Globus pallidus (tissue), 1 donor: Measurements from ENCODE around the gene TERT.

Experiments used
- DNase-seq: peaks from one replicate; pipeline ENCODE4 v3.0.0-alpha.2; 2015; ENCODE audit warnings: low spot score

Gene TERT

GRCh38 chr5:1219098-1219767 is 75.6 kb downstream of the TERT start:
- DNase-seq = no peak

DNA sequence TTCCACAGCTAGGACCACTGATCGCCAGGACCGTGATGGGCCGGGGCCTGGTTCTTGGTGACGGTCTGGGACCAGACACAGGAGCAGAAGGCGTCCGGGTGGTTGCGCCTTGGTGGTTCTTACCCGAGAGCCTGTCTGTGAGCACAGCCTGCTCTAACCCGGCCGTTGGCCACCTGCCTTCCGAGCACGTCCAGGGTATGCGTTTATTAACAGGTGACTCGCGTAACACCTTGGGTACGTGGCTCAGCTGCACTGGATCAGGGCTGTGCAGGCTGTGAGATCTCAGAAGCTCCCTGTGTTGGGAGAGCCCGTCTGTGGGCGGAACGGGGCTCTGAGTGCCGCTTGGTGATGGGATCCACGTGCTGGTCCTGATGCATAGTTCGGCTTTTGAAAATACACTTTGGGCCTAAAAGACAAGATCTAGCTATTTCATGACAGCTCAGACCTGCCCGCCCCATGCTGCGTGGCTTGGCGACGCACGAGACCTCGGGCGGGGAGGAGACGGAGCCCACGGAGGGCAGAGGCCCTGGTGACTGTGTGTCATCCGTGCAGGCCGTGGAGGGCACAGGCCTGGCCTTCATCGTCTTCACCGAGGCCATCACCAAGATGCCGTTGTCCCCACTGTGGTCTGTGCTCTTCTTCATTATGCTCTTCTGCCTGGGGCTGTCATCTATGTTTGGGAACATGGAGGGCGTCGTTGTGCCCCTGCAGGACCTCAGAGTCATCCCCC is 76.4 kb downstream of the TERT start:
- DNase-seq = no peak

- no peak for DNase-seq
Observed at GRCh38 chr5:1217596-1218206, 77.2 kb downstream of the TERT start.

GRCh38 chr5:1216918-1217295 is 78.0 kb downstream of the TERT start:
- no peak for DNase-seq

GRCh38 chr5:1216211-1216917 is 78.5 kb downstream of the TERT start:
- DNase-seq = no peak

- no peak for DNase-seq
Observed at GRCh38 chr5:1215320-1216096, 79.4 kb downstream of the TERT start.

DNA sequence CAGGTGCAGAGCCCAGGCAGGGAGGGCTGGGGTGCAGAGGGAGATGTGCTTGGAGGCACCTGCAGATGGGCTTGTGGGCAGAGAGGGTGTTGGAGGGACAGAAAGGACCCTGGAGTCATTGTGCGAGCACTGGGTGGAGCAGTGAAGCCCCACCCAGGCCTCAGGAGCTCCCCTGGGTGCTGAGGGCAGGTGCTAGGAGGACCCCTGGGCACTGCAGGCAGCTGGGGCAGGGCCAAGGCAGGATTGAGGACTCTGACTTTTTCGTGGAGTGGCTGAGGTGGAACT is 80.0 kb downstream of the TERT start:
- DNase-seq = no peak

DNA sequence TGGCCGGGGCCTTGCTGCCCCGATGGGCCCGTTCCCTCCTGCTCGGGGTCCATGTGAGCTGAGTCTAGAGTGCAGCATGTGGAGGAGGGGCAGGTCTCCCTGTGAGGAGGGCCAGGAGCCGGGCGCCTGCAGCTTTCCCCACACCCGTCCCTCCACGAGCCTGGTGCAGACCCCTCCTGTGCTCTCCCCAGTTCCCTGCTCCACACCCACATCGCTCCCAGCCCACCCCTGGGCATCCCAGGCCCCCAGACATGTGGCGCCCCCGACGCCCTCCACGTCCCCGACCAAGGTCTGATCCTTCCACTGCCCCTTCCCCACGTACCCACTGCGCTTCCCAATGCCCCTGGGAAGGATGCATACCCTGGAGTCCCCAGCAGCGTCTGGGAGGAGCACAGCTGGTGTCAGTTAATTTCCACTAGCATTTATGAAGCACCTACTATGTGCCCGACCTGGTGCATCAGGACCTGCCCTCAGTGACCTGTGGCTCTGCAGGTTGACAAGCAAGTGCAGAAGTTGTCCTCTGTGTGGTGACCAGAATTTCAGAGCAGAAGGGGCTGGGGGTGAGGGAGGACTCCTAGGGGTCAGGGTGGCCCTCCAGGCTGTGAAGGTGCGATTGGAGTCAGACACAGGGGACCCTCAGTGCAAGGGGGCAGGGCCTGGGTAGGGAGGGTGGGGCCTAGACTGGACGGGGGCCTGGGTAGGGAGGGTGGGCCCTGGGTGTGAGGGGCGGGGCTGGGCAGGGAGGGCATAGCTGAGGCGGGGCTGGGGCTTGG is 80.5 kb downstream of the TERT start:
- no peak for DNase-seq

- DNase-seq = no peak
Observed at GRCh38 chr5:1213508-1214162, 81.2 kb downstream of the TERT start.

GRCh38 chr5:1212881-1213280 is 82.0 kb downstream of the TERT start:
- no peak for DNase-seq

- no peak for DNase-seq
Observed at GRCh38 chr5:1212271-1212670, 82.6 kb downstream of the TERT start.

GRCh38 chr5:1211701-1212100 is 83.2 kb downstream of the TERT start:
- DNase-seq = no peak

- no peak for DNase-seq
Observed at GRCh38 chr5:1210832-1211251, 84.0 kb downstream of the TERT start.

DNA sequence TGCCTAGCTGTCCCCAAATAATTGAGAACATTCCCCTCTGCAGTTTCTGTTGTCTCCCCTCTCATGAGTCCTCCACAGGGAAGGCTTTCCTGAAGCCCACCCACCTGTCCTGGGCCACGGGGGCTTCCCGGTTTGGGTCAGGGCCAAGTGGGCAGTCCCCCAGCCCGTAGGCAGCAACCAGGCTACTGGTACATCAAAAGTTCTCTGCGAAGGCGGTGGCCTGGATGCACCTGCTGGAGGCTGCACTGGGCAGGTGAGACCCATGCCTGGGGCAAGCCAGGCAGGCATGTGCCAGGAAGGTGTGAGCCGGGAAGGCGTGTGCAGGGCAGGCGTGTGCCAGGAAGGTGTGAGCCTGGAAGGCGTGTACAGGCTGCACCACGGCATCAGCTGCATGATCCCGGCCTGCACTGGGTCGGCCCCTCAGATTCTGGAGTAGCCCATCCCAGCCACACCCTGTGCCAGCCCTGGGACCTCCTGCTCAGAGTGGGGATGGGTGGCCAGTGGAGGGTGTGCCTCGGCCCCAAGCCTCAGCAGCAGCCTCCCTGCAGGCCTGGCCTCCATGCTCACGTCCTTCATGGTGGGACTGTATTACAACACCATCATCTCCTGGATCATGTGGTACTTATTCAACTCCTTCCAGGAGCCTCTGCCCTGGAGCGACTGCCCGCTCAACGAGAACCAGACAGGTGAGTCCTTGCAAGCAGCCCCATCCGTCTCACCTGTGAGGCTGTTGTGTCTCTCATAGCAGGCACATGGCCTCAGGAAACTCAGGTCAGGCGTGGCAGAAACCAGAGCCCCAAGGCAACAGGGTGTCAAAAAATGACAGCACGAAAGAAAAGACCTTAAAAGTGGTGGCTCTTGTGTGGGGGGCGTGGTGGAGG is 84.7 kb downstream of the TERT start:
- DNase-seq = no peak

GRCh38 chr5:1209489-1209852 is 85.4 kb downstream of the TERT start:
- no peak for DNase-seq

DNA sequence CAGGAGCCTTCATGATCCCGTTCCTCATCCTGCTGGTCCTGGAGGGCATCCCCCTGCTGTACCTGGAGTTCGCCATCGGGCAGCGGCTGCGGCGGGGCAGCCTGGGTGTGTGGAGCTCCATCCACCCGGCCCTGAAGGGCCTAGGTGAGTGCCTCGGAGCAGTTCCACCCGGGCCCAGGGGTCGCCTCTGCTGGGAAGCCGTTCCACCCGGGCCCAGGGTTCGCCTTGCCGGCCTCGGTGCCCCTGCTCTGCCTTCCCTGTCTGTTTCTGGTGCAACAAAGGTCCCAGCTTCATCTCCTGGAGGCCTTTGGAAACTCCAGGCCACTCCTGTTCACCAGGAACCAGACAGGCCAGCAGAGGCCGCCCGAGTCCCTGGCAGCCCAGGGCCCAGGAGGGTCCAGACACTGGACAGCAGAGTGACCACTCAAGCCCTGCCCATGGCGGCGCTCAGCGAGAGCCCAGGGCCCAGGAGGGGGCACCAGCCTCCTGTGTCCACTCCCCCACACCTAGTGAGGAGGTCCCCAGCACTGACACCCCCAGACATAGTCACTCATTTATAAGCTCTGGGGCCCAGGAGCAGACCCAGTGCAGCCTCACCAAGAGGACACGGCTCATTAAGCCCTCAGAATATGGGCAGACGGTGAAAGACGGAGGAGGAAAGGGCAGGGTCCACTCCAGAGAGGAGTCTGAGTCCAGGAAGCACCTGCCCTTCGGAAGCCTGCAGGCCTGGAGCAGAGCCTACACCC is 86.0 kb downstream of the TERT start:
- DNase-seq = no peak

GRCh38 chr5:1208221-1208742 is 86.6 kb downstream of the TERT start:
- no peak for DNase-seq

DNA sequence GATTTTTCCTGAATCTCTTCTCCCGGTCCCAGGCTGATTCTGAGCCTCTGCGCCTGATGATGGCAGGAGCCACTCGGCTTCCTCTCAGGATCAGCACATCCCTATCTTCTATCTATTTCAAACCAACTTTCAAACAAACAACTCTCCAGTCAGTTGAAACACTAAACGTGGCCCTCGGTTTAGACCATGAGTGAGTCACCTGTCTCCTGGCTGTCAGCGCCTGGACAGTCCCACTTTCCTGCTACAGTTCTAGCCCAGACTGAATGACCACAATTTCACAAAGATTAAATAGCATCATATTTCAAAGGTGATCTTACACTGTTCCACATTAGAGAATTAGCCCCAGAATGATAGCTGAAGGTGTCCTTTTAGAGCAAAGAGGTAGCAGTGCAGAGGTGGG is 87.3 kb downstream of the TERT start:
- no peak for DNase-seq
